Hematopoietic multipotent progenitor cell treated with erythropoietin and hydrocortisone succinate and interleukin-3 and kit ligand, for 6 days (in vitro differentiated cells): ENCODE results near the gene TMEM140.

Source experiments
- DNase-seq: peaks from one replicate; pipeline ENCODE4 v3.0.0-alpha.2; 2015

TMEM140 gene

GRCh38 chr7:135177028-135177696 lies 29.3 kb downstream of the TMEM140 start:
- DNase-seq, result no peak

GRCh38 chr7:135178364-135178763 lies 30.5 kb downstream of the TMEM140 start:
- no peak for DNase-seq

GRCh38 chr7:135179321-135179925 lies 31.6 kb downstream of the TMEM140 start:
- no peak for DNase-seq

GRCh38 chr7:135180122-135180521 lies 32.2 kb downstream of the TMEM140 start:
- no peak for DNase-seq

GRCh38 chr7:135181261-135181928 lies 33.5 kb downstream of the TMEM140 start:
- DNase-seq, result peak; percentile 26

- no peak for DNase-seq
These were observed 34.2 kb downstream of the TMEM140 start for GRCh38 chr7:135181929-135182678.

GRCh38 chr7:135183478-135183877 lies 35.6 kb downstream of the TMEM140 start:
- DNase-seq, result no peak

GRCh38 chr7:135184254-135184841 lies 36.5 kb downstream of the TMEM140 start:
- peak; percentile 25 for DNase-seq

- DNase-seq, result no peak
These were observed 37.8 kb downstream of the TMEM140 start for GRCh38 chr7:135185471-135186260.

- DNase-seq, result no peak
These were observed 38.3 kb downstream of the TMEM140 start for GRCh38 chr7:135186261-135186540.

GRCh38 chr7:135186841-135187253 lies 39.0 kb downstream of the TMEM140 start:
- no peak for DNase-seq

GRCh38 chr7:135188298-135188984 lies 40.6 kb downstream of the TMEM140 start:
- no peak for DNase-seq

- no peak for DNase-seq
These were observed 41.4 kb downstream of the TMEM140 start for GRCh38 chr7:135189221-135189662.

GRCh38 chr7:135189961-135190360 lies 42.1 kb downstream of the TMEM140 start:
- DNase-seq, result no peak

GRCh38 chr7:135190703-135191102 lies 42.8 kb downstream of the TMEM140 start:
- DNase-seq, result no peak

GRCh38 chr7:135192914-135193536 lies 45.2 kb downstream of the TMEM140 start:
- DNase-seq, result no peak

GRCh38 chr7:135193615-135194081 lies 45.8 kb downstream of the TMEM140 start:
- DNase-seq, result no peak

GRCh38 chr7:135194494-135195095 lies 46.7 kb downstream of the TMEM140 start:
- DNase-seq, result no peak

GRCh38 chr7:135195156-135195555 lies 47.3 kb downstream of the TMEM140 start:
- no peak for DNase-seq

- DNase-seq, result no peak
These were observed 48.2 kb downstream of the TMEM140 start for GRCh38 chr7:135195968-135196629.
